Transverse colon (tissue), 4 donors: ENCODE measurements around the gene SKOR2. TPM values are rescaled to one million over a fixed set of nuclear protein-coding genes. Genes with fewer than 3 reads are reported as not detected.

Experiments used
- DNase-seq: peaks from one replicate; pipeline ENCODE4 v3.0.0-alpha.2; 2019
- H3K27ac ChIP-seq, 4 donors: fragments of 200-600 bp; sonication (generic); 2 replicates each; pipeline ENCODE4 v1.5.1; 2016 to 2018; ENCODE audit warnings: inconsistent platforms in 4 of 4
- H3K27me3 ChIP-seq: fragments of 200-600 bp; sonication (generic); 2 replicates; pipeline ENCODE4 v1.5.1; 2017; ENCODE audit warnings: inconsistent platforms
- H3K36me3 ChIP-seq, 4 donors: fragments of 200-600 bp; sonication (generic); 2 replicates each; pipeline ENCODE4 v1.5.1; 2017 to 2019; ENCODE audit warnings: inconsistent platforms in 4 of 4
- H3K4me1 ChIP-seq, 4 donors: fragments of 200-600 bp; sonication (generic); 2 replicates each; pipeline ENCODE4 v1.5.1; 2017 to 2020; ENCODE audit warnings: inconsistent platforms in 4 of 4
- H3K4me3 ChIP-seq, 4 donors: fragments of 200-600 bp; sonication (generic); 1 replicate in 1 of 4; 2 replicates in 3 of 4; pipeline versions ENCODE4 v1.5.1 to v1.6.1; 2017 to 2019; ENCODE audit warnings: inconsistent platforms in 4 of 4
- H3K9me3 ChIP-seq, 2 donors: fragments of 200-600 bp; sonication (generic); 2 replicates each; pipeline ENCODE4 v1.5.1; 2017 to 2019; ENCODE audit warnings: inconsistent platforms in 2 of 2
- EP300 ChIP-seq: sonication (generic); formaldehyde crosslinking; IDR thresholded peaks from one replicate; pipeline ENCODE4 v1.6.1; 2017; ENCODE audit warnings: antibody characterized with exemption, low read depth
- POLR2A ChIP-seq: fragments of 450-650 bp; IDR thresholded peaks from one replicate; pipeline ENCODE4 v1.6.1; 2016; ENCODE audit warnings: antibody characterized with exemption, mild to moderate bottlenecking, moderate library complexity
- POLR2AphosphoS5 ChIP-seq, 3 donors: sonication (generic); formaldehyde crosslinking; IDR thresholded peaks; one replicate each; pipeline ENCODE4 v1.6.1; 2016; ENCODE audit warnings: antibody characterized with exemption in 3 of 3
- WGBS, 2 donors: methylation state at CpG; one replicate each; pipeline ENCODE4 v1.1.5; 2018; ENCODE audit warnings: low coverage in 1 of 2; 5-methylcytosine and 5-hydroxymethylcytosine counted together
- in situ Hi-C, 4 donors: fragments of 200-750 bp; cut with MboI; loops; one replicate each; pipeline versions ENCODE4 v1.15.0 to v1.15.1; 2017; ENCODE audit warnings: low sequenced_read_pairs in 3 of 4, low pct_ligation_motif_present in 1 of 4, low pct_unique_long_range_greater_than_20kb in 1 of 4
- intact Hi-C: fragments of 100-400 bp; cut with DNase I; formaldehyde crosslinking; loops from one replicate; pipeline ENCODE4 v1.15.1; 2023; ENCODE audit warnings: low total_unique reads
- total RNA-seq, 4 donors: library from RNA; depleted of rRNA; stranded (reverse); fragments of >200 nt; gene quantifications; one replicate each; pipeline ENCODE4 v1.1.0, GENCODE V29; 2016
- TF ChIP-seq, protein P1 (sequence below), 5 experiments: fragments of 200-600 bp in 3 of 5; fragments of 450-650 bp in 2 of 5; sonication (generic) in 3 of 5; IDR thresholded peaks; 1 replicate in 2 of 5; 2 replicates in 3 of 5; pipeline ENCODE4 v1.5.1; 2016 to 2017; ENCODE audit warnings: antibody characterized with exemption in 5 of 5, inconsistent platforms in 3 of 5, mild to moderate bottlenecking in 2 of 5, moderate library complexity in 1 of 5

Gene SKOR2
- total RNA-seq, 4 donors from 2014 or later: not detected

DNA sequence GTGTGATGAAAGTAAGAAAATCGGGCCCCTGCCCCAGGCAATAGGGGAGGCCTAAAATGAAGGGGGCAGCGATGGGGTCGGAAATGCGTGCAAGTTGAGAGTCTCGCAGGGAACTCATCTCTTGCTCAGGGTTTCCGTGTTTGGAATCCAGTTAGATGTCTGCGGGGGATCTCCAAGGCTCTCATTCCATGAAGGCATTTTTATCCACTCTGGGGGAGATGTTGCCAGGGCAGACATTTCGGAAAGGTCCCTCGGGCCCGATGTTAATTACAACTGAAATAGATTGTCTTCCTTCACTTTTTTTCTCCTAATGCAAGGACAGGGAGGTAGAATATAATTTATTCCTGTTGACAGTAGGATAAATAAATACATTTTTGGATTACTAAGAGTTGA lies 12.8 kb upstream of the SKOR2 start:
- intact Hi-C loops (no loop called here), in situ Hi-C loops (loop anchor here in 1 of 4 donors (25.0 kb wide), 1 partner anchor 98 kb away; no protein-coding TSS in a partner anchor)
- TF ChIP-seq POLR2A: no peak
- TF ChIP-seq EP300: no peak
- no peak for TF ChIP-seq POLR2AphosphoS5 (IDR thresholded peaks at IDR 0.05)
- TF ChIP-seq, protein P1, sequence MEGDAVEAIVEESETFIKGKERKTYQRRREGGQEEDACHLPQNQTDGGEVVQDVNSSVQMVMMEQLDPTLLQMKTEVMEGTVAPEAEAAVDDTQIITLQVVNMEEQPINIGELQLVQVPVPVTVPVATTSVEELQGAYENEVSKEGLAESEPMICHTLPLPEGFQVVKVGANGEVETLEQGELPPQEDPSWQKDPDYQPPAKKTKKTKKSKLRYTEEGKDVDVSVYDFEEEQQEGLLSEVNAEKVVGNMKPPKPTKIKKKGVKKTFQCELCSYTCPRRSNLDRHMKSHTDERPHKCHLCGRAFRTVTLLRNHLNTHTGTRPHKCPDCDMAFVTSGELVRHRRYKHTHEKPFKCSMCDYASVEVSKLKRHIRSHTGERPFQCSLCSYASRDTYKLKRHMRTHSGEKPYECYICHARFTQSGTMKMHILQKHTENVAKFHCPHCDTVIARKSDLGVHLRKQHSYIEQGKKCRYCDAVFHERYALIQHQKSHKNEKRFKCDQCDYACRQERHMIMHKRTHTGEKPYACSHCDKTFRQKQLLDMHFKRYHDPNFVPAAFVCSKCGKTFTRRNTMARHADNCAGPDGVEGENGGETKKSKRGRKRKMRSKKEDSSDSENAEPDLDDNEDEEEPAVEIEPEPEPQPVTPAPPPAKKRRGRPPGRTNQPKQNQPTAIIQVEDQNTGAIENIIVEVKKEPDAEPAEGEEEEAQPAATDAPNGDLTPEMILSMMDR (IDR thresholded peaks at IDR 0.05): no peak
- H3K36me3 ChIP-seq: no peaks in the 10 kb centered on the region
- 26 to 28% methylated on average over 4 to 10 of the region's 10 CpGs for WGBS, 2 donors
- no peaks in the 10 kb centered on the region for H3K9me3 ChIP-seq
- no peak overlapping the region for H3K4me3 ChIP-seq
- H3K27me3 ChIP-seq: peaks cover 73% of the 10 kb centered on the region
- H3K27ac ChIP-seq: no peak overlapping the region
- no peak for DNase-seq
- H3K4me1 ChIP-seq: peaks cover 0 to 9% (median 0%) of the 10 kb centered on the region in 4 donors

DNA sequence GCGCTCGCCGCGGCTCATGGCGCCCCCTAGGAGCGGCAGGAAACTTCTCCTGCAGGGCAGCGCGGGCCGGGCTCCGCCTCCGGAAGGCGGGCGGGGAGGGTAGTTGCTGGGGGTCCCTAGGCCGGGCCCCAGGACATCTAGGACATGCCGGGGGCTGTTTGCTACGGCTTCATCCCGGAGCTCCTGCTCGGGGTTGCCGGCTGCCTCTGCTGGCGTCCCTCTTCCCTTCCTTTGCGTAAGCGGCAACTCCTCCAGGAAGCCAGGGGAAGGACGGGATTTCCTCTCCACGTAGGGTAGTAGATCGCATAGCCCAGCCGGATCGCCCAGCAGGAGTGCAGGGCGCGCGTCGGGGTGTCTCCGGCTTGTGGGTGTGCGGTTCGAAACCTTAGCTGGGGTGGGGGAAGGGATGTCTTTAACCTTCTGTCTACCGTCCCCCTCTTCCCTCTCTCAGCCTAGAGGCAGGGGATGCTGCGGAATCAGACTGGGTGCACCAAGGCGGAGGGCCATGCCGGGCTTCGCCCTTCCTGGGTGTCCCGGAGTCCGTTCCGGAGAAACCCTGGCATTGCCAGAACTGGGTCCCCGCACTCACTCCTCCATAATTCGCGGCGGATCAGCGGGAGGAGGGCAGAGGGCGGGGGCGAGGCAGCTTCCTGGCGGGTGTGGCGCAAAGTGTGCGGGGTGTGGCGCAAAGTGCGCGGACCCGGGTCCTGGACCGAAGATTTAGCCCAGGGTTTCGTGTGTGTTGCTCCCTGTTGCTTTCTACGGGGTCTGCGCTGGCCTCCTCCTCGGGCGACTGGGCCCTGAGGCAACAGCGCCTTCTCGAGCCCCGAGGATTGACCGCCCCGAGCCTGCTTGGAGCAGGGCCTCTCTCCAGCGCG lies 12.2 kb upstream of the SKOR2 start:
- in situ Hi-C loops: loop anchor here in 1 of 4 donors (25.0 kb wide), 1 partner anchor 99 kb away; no protein-coding TSS in a partner anchor
- 17% methylated on average over 68 of the region's 69 CpGs; no CpG with 5 or more reads in 1 of the 2 donors for WGBS, 2 donors

DNA sequence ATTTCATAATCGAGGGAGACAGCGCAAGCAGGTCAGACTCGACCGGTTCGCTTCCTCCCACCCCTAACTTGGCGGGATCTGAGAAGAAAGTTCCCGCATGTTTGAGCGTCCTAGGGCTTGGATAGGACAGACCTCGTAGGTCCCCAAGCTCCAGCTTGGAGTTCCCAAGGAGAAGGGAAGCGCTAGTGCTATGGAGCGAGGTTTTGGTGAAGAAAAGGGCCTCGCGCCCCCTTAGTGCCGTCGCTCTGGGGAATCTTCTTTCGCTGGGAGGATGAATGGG lies 11.6 kb upstream of the SKOR2 start:
- in situ Hi-C loops: loop anchor here in 1 of 4 donors (25.0 kb wide), 1 partner anchor 99 kb away; no protein-coding TSS in a partner anchor
- TF ChIP-seq POLR2AphosphoS5 (IDR thresholded peaks at IDR 0.05) (no peak), EP300 (no peak), POLR2A (no peak)
- TF ChIP-seq, protein P1 (IDR thresholded peaks at IDR 0.05): no peak
- H3K27me3 ChIP-seq: peaks cover 80% of the 10 kb centered on the region
- 34% methylated on average over 14 of the region's 16 CpGs; no CpG with 5 or more reads in 1 of the 2 donors for WGBS, 2 donors
- intact Hi-C loops: no loop called here
- H3K4me1 ChIP-seq: peaks cover 0 to 9% (median 0%) of the 10 kb centered on the region in 4 donors
- no peak overlapping the region for H3K27ac ChIP-seq
- no peaks in the 10 kb centered on the region for H3K36me3 ChIP-seq
- H3K4me3 ChIP-seq: no peak overlapping the region
- no peaks in the 10 kb centered on the region for H3K9me3 ChIP-seq
- DNase-seq: no peak

More for the DNA sequence above, 12.2 kb upstream of the SKOR2 start:
- peaks cover 79% of the 10 kb centered on the region for H3K27me3 ChIP-seq
- no peaks in the 10 kb centered on the region for H3K36me3 ChIP-seq
- H3K9me3 ChIP-seq: no peaks in the 10 kb centered on the region
- intact Hi-C loops: no loop called here
- TF ChIP-seq POLR2A (no peak), EP300 (no peak), POLR2AphosphoS5 (IDR thresholded peaks at IDR 0.05) (no peak)
- TF ChIP-seq, protein P1 (IDR thresholded peaks at IDR 0.05): no peak
- peak overlapping the region in 1 of 4 donors; percentile 23 for H3K4me3 ChIP-seq
- no peak for DNase-seq
- no peak overlapping the region for H3K27ac ChIP-seq
- H3K4me1 ChIP-seq: peaks cover 0 to 9% (median 0%) of the 10 kb centered on the region in 4 donors

DNA sequence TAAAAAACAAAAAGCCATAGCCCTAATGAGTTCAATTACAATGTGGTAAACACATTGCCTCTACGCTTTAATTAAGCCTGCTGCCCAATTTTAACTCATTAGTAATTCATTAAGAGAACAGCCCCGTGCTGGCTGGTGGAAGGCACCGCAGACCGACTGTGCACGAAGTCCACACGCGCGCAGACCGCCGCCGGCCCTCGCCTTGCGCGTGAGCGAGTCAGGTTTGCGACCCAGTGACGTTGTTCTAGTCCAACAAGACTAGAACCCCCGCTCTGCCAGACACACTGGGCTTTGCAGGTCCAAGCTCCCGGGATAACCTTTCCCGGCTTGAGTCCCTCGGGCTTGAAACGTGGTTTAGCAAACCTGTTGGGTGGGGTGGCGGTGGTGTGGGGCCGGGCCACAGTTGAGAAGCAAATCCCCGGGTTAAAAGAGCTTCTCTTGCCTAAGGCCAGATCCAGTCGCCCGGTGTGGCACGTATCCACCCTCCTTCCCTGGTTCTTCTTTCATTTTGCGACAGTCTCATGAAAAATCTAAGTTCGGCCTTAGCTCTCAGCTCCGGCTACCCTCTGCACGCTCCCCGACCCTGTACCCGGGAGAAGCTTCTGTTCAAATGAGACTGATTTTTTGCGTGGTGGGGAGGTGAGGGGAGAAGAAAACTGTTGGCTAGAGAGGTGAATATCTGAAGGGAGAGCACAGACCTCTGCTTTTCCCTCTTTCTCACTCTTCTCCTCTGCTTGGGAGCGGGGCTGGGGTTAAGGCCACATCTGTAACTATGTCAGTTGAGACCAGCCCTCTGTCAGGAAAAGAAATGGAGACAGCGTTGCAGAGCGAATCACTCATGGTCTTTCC lies 11.1 kb upstream of the SKOR2 start:
- no peak for DNase-seq
- in situ Hi-C loops (loop anchor here in 1 of 4 donors (25.0 kb wide), 1 partner anchor 100 kb away; no protein-coding TSS in a partner anchor), intact Hi-C loops (no loop called here)
- no peak for TF ChIP-seq POLR2AphosphoS5 (IDR thresholded peaks at IDR 0.05)
- TF ChIP-seq, protein P1 (IDR thresholded peaks at IDR 0.05): no peak
- H3K4me1 ChIP-seq: peaks cover 0 to 9% (median 0%) of the 10 kb centered on the region in 4 donors
- no peaks in the 10 kb centered on the region for H3K36me3 ChIP-seq
- no peak overlapping the region for H3K27ac ChIP-seq
- peaks cover 79% of the 10 kb centered on the region for H3K27me3 ChIP-seq
- no peaks in the 10 kb centered on the region for H3K9me3 ChIP-seq
- H3K4me3 ChIP-seq: no peak overlapping the region
- 16 to 30% methylated on average over 9 to 38 of the region's 38 CpGs for WGBS, 2 donors
